HAP-1 (cell line): ENCODE data around the gene CRADD.
A peak's percentile ranks its signal among the peaks of the same experiment; 100 is the strongest.

Experiments
- DNase-seq, 2 experiments: peaks; one replicate each; pipeline ENCODE4 v3.0.0-alpha.2; 2016 to 2020; ENCODE audit warnings: low spot score in 2 of 2
- H3K27me3 ChIP-seq: fragments of 250-450 bp; sonication (Bioruptor Pico); 2 replicates; pipeline ENCODE4 v1.5.1; 2020; ENCODE audit warnings: low read depth, mild to moderate bottlenecking, moderate library complexity
- H3K36me3 ChIP-seq: fragments of 250-450 bp; sonication (Bioruptor Pico); replicated peaks from 2 replicates; pipeline ENCODE4 v1.5.1; 2020; ENCODE audit warnings: mild to moderate bottlenecking
- H3K4me1 ChIP-seq: fragments of 250-450 bp; sonication (Bioruptor Pico); 2 replicates; pipeline ENCODE4 v1.5.1; 2020; ENCODE audit warnings: mild to moderate bottlenecking
- H3K4me3 ChIP-seq: fragments of 250-450 bp; sonication (Bioruptor Pico); 2 replicates; pipeline ENCODE4 v1.5.1; 2020; ENCODE audit warnings: mild to moderate bottlenecking, moderate library complexity
- H3K9me3 ChIP-seq: fragments of 250-450 bp; sonication (Bioruptor Pico); 2 replicates; pipeline ENCODE4 v1.5.1; 2020; ENCODE audit warnings: mild to moderate bottlenecking, moderate library complexity
- in situ Hi-C: fragments of 300-500 bp; cut with MboI; formaldehyde crosslinking; loops from 3 replicates; pipeline ENCODE4 v1.14.3; 2020; ENCODE audit warnings: low sequenced_read_pairs, inconsistent platforms, mixed read lengths

The CRADD gene

DNA sequence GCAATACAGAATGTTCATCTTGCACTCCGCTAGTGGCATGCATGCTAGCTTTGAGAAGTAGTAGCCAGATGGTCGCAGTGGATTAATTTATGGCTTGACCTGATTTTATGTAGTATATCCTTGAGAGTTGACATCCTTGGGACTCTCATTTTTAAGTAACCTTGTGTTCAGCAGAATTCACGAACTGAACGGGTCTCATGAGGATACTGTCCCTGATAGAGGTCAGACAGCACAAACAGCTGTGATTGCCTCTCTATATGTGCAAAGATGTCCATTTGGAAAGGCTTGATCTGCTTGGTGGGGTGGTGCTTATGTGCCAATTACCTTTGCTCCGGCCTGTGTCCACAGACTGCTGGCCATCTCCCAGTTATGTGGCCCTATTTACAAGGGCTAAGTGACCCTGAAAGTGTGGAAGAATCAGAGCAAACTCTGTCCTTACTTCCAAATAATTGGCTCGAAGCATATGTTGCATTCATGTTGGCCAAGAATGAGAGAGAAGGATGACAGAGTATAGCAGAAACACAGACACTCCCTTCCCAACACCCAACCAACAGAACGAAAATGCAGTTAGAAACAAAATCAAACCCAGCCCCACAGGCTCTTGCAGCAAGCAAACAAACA is 167.1 kb downstream of the CRADD start:
- Histone ChIP-seq H3K4me3 (no peak overlapping the region), H3K4me1 (no peaks in the 10 kb centered on the region; the same call in 1 of the 2 replicates), H3K27me3 (no peaks in the 10 kb centered on the region), H3K36me3 (no peaks in the 10 kb centered on the region), H3K9me3 (no peaks in the 10 kb centered on the region)
- in situ Hi-C loops = no loop called here
- no peak for DNase-seq

DNA sequence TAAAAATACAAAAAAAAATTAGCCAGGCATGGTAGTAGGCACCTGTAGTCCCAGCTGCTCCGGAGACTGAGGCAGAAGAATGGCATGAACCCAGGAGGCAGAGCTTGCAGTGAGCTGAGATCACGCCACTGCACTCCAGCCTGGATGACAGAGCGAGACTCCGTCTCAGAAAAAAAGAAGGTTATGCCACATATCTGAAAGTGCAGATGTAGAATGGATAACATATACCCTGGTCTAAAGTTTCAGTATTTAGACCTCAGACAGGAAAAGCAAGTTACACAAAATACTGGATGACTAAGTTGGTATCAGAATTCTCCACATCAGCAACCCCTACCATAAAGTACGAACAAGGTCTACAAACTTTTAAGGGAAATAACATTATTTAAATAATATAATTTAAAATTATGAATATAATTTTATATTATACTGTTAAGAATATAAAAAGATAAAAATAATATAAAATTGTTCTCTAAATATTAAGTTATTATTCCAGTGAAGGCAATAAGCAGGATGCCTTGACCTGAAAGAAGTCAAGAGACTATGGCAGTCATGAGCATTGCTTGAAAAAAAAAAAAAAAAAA is 169.9 kb downstream of the CRADD start:
- Histone ChIP-seq H3K4me1 (no peaks in the 10 kb centered on the region), H3K27me3 (no peaks in the 10 kb centered on the region), H3K36me3 (no peaks in the 10 kb centered on the region), H3K9me3 (no peaks in the 10 kb centered on the region), H3K4me3 (no peak overlapping the region)
- DNase-seq = no peak
- in situ Hi-C loops = no loop called here

DNA sequence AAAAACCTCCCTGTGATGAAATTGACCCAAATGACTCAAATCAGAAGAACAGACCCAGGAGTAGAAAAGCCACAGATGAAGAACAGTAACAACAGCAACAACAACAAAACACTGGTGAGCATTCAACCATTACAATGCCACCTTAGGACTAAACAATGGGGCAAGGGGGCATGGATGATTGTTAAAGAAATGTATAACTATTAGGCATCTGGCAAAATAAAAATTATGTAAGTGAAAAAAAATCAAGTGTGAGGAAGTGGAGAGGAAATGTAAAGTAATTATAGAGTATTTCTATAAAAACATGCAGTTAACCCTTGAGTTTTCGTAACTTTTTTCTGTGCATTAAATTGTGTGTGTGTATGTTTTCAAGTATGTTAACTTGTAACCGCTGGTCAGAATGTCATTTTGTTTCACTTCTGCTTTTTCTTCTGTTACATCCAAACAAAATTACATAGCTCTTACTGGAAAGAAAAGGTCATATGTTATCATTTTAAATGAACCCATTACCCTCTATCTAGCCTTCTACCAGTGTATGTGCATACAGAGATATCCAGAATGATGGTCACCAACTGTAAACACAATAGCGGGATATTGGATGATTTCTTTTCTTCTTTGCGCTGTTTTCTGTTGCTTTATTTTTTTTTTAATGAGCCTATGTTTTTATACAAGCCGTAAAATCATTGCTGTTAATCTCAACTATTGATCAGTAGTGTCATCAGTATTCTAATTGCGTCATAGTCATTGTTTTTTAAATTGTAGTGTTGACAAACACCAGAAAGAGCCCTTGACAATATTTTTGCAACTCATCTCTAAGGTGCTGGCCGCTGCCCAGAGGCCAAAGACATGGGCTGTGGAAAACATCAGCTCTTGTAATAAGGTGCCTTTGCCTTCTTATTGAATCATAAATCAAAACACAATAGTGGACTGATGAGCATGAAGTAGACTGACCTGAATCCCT is 170.6 kb downstream of the CRADD start:
- H3K27me3 ChIP-seq = no peaks in the 10 kb centered on the region
- no peak for DNase-seq
- no peaks in the 10 kb centered on the region for H3K9me3 ChIP-seq
- H3K36me3 ChIP-seq = no peaks in the 10 kb centered on the region
- no peaks in the 10 kb centered on the region for H3K4me1 ChIP-seq
- in situ Hi-C loops = no loop called here
- H3K4me3 ChIP-seq = no peak overlapping the region

DNA sequence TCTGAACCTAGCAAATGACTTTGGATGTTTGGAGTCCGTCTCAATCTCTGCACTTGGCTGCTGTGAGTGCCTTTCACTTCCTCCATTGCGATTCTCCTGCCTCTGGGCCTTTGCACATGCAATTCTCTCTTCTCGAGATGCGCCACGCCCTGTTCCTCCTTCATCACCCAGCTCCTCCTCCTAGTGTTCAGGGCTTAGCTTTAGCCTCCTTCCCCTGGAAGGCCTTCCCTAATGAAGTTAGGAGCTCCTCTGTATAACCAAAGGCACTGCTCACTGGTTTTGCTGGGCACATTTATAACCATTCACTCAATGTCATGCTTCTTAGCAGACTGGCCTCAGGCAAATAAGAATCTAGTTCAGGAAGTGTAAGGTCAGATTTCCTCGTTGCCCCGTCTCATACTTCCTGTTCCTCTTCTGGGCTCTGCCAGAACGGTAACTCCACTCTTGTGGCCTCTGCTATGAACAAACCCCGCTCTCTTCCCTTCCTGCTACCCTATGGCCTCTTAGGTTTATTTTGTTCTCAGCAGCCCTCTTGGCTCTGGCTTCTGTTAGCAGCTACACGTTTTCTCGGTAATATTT is 171.4 kb downstream of the CRADD start:
- in situ Hi-C loops = no loop called here
- no peak overlapping the region for H3K4me3 ChIP-seq
- no peaks in the 10 kb centered on the region for H3K9me3 ChIP-seq
- H3K27me3 ChIP-seq = no peaks in the 10 kb centered on the region
- peaks cover 4% of the 10 kb centered on the region for H3K4me1 ChIP-seq
- no peaks in the 10 kb centered on the region for H3K36me3 ChIP-seq
- no peak for DNase-seq

DNA sequence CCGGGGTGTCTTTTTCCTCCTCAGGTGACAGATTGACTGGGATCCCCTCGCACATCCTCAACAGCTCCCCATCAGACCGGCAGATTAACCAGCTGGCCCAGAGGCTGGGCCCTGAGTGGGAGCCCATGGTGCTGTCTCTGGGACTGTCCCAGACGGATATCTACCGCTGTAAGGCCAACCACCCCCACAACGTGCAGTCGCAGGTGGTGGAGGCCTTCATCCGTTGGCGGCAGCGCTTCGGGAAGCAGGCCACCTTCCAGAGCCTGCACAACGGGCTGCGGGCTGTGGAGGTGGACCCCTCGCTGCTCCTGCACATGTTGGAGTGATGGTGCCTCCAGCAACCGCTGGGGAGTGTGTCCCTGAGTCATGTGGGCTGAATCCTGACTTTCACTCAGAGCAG is 172.8 kb downstream of the CRADD start:
- in situ Hi-C loops = no loop called here
- Histone ChIP-seq H3K27me3 (no peaks in the 10 kb centered on the region), H3K4me3 (no peak overlapping the region), H3K4me1 (peaks cover 14% of the 10 kb centered on the region), H3K36me3 (no peaks in the 10 kb centered on the region), H3K9me3 (no peaks in the 10 kb centered on the region)
- no peak for DNase-seq

DNA sequence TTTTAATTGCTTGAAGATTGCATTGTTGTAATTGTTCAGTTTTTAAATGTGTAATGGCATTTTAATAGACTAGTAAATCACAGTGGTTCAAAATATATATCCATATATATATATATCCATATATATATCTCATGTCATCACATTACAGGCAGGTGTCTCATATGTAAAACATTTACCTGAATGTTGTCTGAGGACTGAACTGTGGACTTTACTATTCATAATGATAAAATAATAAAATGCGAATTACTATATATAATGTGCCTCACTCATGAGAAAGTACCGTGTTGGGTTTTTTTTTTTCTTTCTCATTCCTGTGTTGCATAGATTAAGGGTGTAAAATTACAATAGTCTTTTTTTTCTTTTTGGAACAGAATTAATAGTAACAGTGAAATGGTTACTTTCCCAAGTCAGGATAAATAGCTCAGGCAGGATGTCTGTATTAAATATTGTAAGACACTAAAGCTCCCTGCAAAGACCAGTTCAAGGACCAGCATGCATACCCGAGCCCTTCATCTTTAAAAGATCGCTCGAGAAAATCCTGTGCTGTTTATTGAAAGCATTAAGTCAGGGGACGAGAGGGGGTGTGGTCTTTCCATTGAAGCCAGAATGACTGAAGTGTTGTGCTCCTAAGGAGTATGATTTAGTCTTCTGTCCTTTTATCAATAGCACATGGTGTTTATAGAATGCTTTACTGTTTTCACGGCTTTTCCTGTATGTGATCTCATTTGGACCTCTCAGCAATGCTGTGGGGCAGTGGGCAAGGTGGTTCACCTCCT is 173.5 kb downstream of the CRADD start:
- Histone ChIP-seq H3K36me3 (no peaks in the 10 kb centered on the region), H3K27me3 (no peaks in the 10 kb centered on the region), H3K4me3 (no peak overlapping the region), H3K9me3 (no peaks in the 10 kb centered on the region), H3K4me1 (peaks cover 14% of the 10 kb centered on the region)
- DNase-seq = no peak
- in situ Hi-C loops = no loop called here

DNA sequence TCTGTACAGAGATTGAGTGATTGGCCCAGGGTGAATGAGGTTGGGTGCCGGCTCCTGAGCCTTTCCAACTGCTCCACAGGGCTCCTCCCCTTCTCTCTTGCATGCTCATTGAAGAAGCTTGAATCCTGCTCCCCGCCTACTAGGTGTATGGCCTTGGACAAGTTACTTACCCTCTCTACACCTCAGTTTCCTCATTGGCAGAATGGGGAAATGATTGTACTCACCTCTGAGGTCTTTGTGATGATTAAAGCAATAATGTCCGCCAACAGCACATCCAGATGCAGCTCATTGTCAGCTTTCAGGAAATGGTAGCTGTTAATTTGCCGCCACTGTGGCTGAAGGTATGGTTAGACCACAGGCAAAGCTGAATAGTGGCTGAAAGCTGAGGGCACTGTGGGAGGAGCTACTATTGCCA is 174.1 kb downstream of the CRADD start:
- Histone ChIP-seq H3K27me3 (no peaks in the 10 kb centered on the region), H3K4me3 (no peak overlapping the region), H3K4me1 (peaks cover 14% of the 10 kb centered on the region), H3K9me3 (no peaks in the 10 kb centered on the region), H3K36me3 (no peaks in the 10 kb centered on the region)
- in situ Hi-C loops = no loop called here
- DNase-seq = no peak

DNA sequence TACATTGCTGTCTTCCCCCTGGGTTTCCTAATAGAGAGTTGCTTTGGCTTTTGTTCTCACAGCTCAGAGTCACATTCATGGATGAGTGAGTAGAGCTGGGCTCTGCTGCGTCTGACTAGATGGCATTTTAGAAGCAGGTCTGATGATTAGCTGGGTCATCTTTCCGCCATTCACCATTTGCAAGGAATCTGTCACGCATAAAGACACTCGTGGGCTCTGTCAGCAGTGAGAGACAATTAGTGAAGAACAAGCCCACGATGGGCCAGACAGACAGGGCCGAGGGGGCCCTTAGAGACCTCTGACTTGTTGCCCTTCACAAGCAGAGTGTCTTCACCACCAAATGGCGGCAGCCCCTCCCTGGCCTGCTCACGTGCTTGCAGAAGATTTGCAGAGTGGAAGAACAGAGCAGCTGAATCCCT is 175.0 kb downstream of the CRADD start:
- H3K27me3 ChIP-seq = no peaks in the 10 kb centered on the region
- DNase-seq = no peak
- in situ Hi-C loops = no loop called here
- no peaks in the 10 kb centered on the region for H3K36me3 ChIP-seq
- H3K9me3 ChIP-seq = no peaks in the 10 kb centered on the region
- H3K4me3 ChIP-seq = no peak overlapping the region
- peaks cover 15% of the 10 kb centered on the region for H3K4me1 ChIP-seq

DNA sequence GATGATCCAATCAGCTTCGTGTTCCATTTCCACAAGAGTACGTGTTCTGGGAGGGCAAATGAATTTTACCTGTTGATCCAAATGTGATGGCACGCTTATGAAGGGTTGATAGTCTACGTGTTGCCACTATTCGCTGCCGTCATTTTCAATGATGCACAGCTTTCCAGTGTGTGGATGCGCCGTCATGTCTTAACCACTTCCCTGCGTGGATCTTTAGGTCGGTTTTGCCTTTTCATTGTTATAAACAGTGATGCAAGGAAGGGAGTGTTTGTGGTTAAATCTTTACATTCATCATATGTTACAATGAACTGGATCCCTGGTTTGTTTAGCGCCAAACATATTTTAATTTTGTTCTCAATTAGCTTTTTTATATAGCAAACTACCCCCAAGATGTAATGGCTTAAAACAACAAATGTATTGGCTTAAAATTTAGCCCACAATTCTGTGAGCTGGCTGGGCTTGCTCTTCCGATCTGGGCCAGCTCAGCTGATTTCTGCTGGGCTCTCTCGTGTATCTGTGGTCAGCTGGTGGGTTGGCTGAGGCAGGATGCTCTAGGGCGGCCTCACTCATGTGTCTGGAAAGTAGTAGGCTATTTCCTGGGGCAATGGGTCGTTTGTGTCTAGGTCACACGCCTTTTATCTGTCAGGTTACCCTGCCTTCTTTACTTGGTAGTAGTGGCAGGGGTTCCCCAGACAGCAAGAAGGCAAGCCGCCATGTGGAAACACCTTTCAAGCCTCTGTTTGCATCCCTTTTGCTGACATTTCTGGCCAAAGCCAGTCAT is 176.7 kb downstream of the CRADD start:
- Histone ChIP-seq H3K9me3 (no peaks in the 10 kb centered on the region), H3K36me3 (no peaks in the 10 kb centered on the region), H3K27me3 (no peaks in the 10 kb centered on the region), H3K4me3 (no peak overlapping the region), H3K4me1 (peaks cover 31% of the 10 kb centered on the region)
- DNase-seq = peak; percentile 40 to 48
- in situ Hi-C loops = no loop called here

DNA sequence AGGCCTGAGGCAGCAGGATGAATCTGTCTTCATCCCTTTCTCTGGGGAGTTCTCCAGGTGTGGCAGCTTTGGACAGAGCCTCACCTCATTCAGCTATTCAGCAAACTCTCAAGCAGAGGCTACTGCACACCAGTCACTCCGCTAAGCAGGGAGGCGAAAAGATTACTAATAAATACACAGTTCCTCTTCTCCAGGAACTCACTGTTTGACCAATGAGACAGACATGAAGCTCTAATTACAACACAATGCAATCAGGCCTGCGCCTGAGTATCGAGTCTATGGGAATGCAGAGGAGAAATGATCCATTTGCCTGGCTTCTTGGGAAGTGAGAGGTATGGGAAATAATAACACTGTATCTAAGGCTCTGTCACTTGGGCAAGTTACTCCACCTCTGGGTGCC is 178.1 kb downstream of the CRADD start:
- no peaks in the 10 kb centered on the region for H3K9me3 ChIP-seq
- DNase-seq = no peak
- no peaks in the 10 kb centered on the region for H3K36me3 ChIP-seq
- in situ Hi-C loops = no loop called here
- no peaks in the 10 kb centered on the region for H3K27me3 ChIP-seq
- H3K4me1 ChIP-seq = peaks cover 33% of the 10 kb centered on the region
- no peak overlapping the region for H3K4me3 ChIP-seq

DNA sequence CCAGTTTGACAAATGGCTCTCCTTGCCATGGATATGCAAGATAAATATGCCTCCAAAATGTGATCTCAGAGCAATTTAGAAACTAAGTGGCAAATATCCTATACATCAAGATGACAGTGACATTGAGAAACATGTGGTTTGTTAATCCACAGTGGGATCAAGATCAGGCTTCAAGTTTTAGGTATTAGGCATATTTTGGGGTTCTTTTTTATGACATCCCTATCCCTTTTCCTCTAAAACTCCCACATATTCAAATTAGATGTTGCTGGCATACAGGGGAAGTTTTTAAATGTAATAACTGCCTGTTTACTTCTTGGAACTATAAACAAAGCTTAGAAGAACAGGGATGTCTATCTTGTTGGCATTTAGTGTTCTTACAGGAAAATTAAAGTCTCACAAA is 179.4 kb downstream of the CRADD start:
- H3K27me3 ChIP-seq = no peaks in the 10 kb centered on the region
- H3K9me3 ChIP-seq = no peaks in the 10 kb centered on the region
- DNase-seq = no peak
- no peak overlapping the region for H3K4me3 ChIP-seq
- peaks cover 33% of the 10 kb centered on the region for H3K4me1 ChIP-seq
- in situ Hi-C loops = no loop called here
- H3K36me3 ChIP-seq = no peaks in the 10 kb centered on the region

DNA sequence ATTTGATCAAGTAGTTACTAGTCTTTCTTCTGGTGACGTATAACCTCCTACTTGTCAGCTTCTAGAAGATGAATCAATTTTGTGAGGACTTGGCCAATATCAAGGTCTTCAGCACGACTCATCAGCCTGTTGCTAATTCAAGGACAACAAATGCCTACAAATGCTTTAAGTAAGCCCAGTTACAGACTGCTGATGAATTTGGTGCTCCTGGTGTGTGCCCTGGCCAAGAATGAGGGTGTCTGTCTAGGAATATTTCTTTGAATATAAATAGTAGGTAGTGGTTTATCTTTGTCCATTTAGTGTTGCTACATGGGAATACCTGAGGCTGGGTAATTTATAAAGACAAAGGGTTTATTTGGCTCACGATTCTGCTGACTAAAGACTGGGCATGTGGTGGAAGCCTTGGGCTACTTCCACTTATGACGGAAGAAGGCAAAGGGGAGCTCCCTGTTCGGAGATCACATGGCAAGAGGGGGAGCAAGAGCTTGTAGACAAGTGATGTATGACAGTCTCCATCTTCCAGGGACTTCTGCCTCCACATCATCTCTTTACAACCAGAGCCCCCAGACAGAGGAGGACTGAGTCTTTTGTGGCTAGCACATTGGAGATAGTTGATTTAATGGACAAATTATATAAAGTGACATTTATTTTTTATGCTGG is 180.2 kb downstream of the CRADD start:
- H3K9me3 ChIP-seq = no peaks in the 10 kb centered on the region
- no peak overlapping the region for H3K4me3 ChIP-seq
- in situ Hi-C loops = no loop called here
- peaks cover 33% of the 10 kb centered on the region for H3K4me1 ChIP-seq
- no peak for DNase-seq
- no peaks in the 10 kb centered on the region for H3K36me3 ChIP-seq
- H3K27me3 ChIP-seq = no peaks in the 10 kb centered on the region
